GM12892 (cell line): ENCODE measurements around the gene PFKL.

ENCODE experiments used
- POLR2A ChIP-seq: IDR thresholded peaks from 2 replicates; pipeline ENCODE4 v1.6.1; 2011; ENCODE audit warnings: low read depth, low read length, control low read depth
- POLR2AphosphoS5 ChIP-seq: IDR thresholded peaks from 2 replicates; pipeline ENCODE4 v1.6.1; 2011; ENCODE audit warnings: low read depth, low read length, control low read depth

GRCh38 chr21:44314561-44314960 lies 14.7 kb downstream of the PFKL start:
- TF ChIP-seq POLR2A: no peak
- no peak for TF ChIP-seq POLR2AphosphoS5
